HG02884 (cell line): ENCODE data around the gene CDRT4.
"Not testable (repeated sequence)": the region's sequence is repeated elsewhere in the genome, so short reads cannot be mapped to it uniquely, and the experiment has no call there.

Experiments
- ATAC-seq: cut with Tn5 transposase; IDR thresholded peaks from one replicate; pipeline ENCODE4 v1.9.1; 2021; ENCODE audit warnings: mild to moderate bottlenecking, moderate library complexity; ENCODE audit not compliant: unreplicated experiment

Gene CDRT4

GRCh38 chr17:15457723-15458094 lies 9.7 kb downstream of the CDRT4 start:
- ATAC-seq = no peak

- ATAC-seq = no peak
These were observed 10.3 kb downstream of the CDRT4 start for GRCh38 chr17:15456972-15457722.

- ATAC-seq = no peak
These were observed 10.9 kb downstream of the CDRT4 start for GRCh38 chr17:15456496-15456895.

GRCh38 chr17:15454346-15454745 lies 13.1 kb downstream of the CDRT4 start:
- ATAC-seq = no peak

GRCh38 chr17:15453782-15454181 lies 13.6 kb downstream of the CDRT4 start:
- no peak for ATAC-seq

- ATAC-seq = no peak
These were observed 14.2 kb downstream of the CDRT4 start for GRCh38 chr17:15453246-15453645.

GRCh38 chr17:15452746-15453145 lies 14.7 kb downstream of the CDRT4 start:
- no peak for ATAC-seq

GRCh38 chr17:15451680-15452079 lies 15.7 kb downstream of the CDRT4 start:
- ATAC-seq = no peak

- no peak for ATAC-seq
These were observed 18.9 kb downstream of the CDRT4 start for GRCh38 chr17:15448580-15448956.

GRCh38 chr17:15447928-15448579 lies 19.4 kb downstream of the CDRT4 start:
- no peak for ATAC-seq

GRCh38 chr17:15446036-15446435 lies 21.4 kb downstream of the CDRT4 start:
- ATAC-seq = no peak

GRCh38 chr17:15444805-15445204 lies 22.6 kb downstream of the CDRT4 start:
- ATAC-seq = no peak

- no peak for ATAC-seq
These were observed 24.9 kb downstream of the CDRT4 start for GRCh38 chr17:15442311-15443180.

GRCh38 chr17:15441315-15441714 lies 26.1 kb downstream of the CDRT4 start:
- ATAC-seq = no peak

- ATAC-seq = no peak
These were observed 27.1 kb downstream of the CDRT4 start for GRCh38 chr17:15440347-15440746.

- not testable (repeated sequence) for ATAC-seq
These were observed 28.0 kb downstream of the CDRT4 start for GRCh38 chr17:15439205-15439985.

- no peak for ATAC-seq
These were observed 28.8 kb downstream of the CDRT4 start for GRCh38 chr17:15438491-15439105.

- no peak for ATAC-seq
These were observed 30.2 kb downstream of the CDRT4 start for GRCh38 chr17:15437303-15437635.

- no peak for ATAC-seq
These were observed 30.7 kb downstream of the CDRT4 start for GRCh38 chr17:15436473-15437302.

GRCh38 chr17:15434956-15435355 lies 32.5 kb downstream of the CDRT4 start:
- no peak for ATAC-seq
